ENCODE measurements around the gene EPS8L3. TPM values are rescaled to one million over a fixed set of nuclear protein-coding genes. Genes with fewer than 3 reads are reported as not detected.

The EPS8L3 gene
- polyA plus RNA-seq, 1 of the 3 experiments (the other 2 are of a cell fraction): not detected

- TF ChIP-seq CTCF (IDR thresholded peaks at IDR 0.05) (no peak), MXI1 (IDR thresholded peaks at IDR 0.05; ENCODE audit: low read depth, low read length) (no peak), TAF1 (IDR thresholded peaks at IDR 0.05; ENCODE audit: borderline replicate concordance, low read depth, low read length) (no peak), NFIC (IDR thresholded peaks at IDR 0.05; ENCODE audit: borderline replicate concordance) (no peak), POLR2AphosphoS5 (IDR thresholded peaks at IDR 0.05; ENCODE audit: low read depth, low read length) (no peak)
These were observed 19.2 kb upstream of the EPS8L3 start (continued) for GRCh38 chr1:109782927-109783326.

GRCh38 chr1:109782514-109782913 is 18.8 kb upstream of the EPS8L3 start:
- Histone ChIP-seq H3K36me3 (replicated peaks in 1 of 2; ENCODE audit: control insufficient read depth in 1 of 2, insufficient read depth in 2 of 2, low read length in 1 of 2) (peaks cover 0 to 3% of the 10 kb centered on the region in 2 experiments), H3K27ac (ENCODE audit: low read depth in 2 of 2, low read length in 1 of 2) (no peak overlapping the region), H3K27me3 (ENCODE audit: insufficient read depth) (no peaks in the 10 kb centered on the region), H3K4me2 (peak overlapping the region; percentile 54; the same call in 1 of the 2 replicates), H3K79me2 (ENCODE audit: insufficient read depth) (no peaks in the 10 kb centered on the region), H3K9me2 (no peaks in the 10 kb centered on the region), H3K9me3 (peaks cover 3% of the 10 kb centered on the region; the same call in 1 of the 2 replicates), H2AFZ (ENCODE audit: low read depth) (no peak overlapping the region), H3K4me1 (ENCODE audit: control insufficient read depth in 1 of 2, insufficient read depth in 2 of 2, low read depth in 1 of 2, low read length in 1 of 2) (peaks cover 12% of the 10 kb centered on the region in 2 experiments; a peak in 3 of 4 replicates), H4K20me1 (ENCODE audit: insufficient read depth) (no peaks in the 10 kb centered on the region), H3K4me3 (ENCODE audit: low read depth in 2 of 2, low read length in 1 of 2) (no peak overlapping the region), H3K9ac (no peak overlapping the region), H3F3A (replicated peaks; ENCODE audit: insufficient read depth) (no peaks in the 10 kb centered on the region)
- no peak for DNase-seq
- CTCF ChIA-PET: interaction anchor here (0.9 to 27.7 kb wide), 3 partner anchors 7 to 230 kb away, joined by 3 to 822 read pairs (median 147); partner anchors contain the start of gene AHCYL1
- TF ChIP-seq USF1 (IDR thresholded peaks at IDR 0.05; ENCODE audit: borderline replicate concordance, low read depth) (no peak), SMC3 (IDR thresholded peaks at IDR 0.05; ENCODE audit: low read depth, low read length) (no peak), REST (IDR thresholded peaks at IDR 0.05; ENCODE audit: low read depth, low read length) (no peak), MAX (IDR thresholded peaks at IDR 0.05; ENCODE audit: low read depth) (no peak), NFIC (IDR thresholded peaks at IDR 0.05; ENCODE audit: borderline replicate concordance) (no peak), PBX3 (IDR thresholded peaks at IDR 0.05) (no peak), TAF1 (IDR thresholded peaks at IDR 0.05; ENCODE audit: borderline replicate concordance, low read depth, low read length) (no peak), YY1 (IDR thresholded peaks at IDR 0.05; ENCODE audit: low read depth) (no peak), IRF3 (IDR thresholded peaks at IDR 0.05; ENCODE audit: low read depth, low read length) (no peak), RAD21 (IDR thresholded peaks at IDR 0.05; ENCODE audit: low read length) (no peak), ZBTB33 (IDR thresholded peaks at IDR 0.05; ENCODE audit: borderline replicate concordance, low read depth) (no peak), RXRA (IDR thresholded peaks at IDR 0.05; ENCODE audit: borderline replicate concordance, low read depth) (no peak)
- POLR2A ChIA-PET: no interaction called here
- WGBS (ENCODE audit: low lambda C conversion rate): 89% methylated on average over 1 of the region's 1 CpG
